ENCODE measurements around the gene NHP2. TPM values are rescaled to one million over a fixed set of nuclear protein-coding genes. Genes with fewer than 3 reads are reported as not detected.

NHP2 gene
- total and polyA plus RNA-seq, 2 experiments from 2014 or later: 232 to 270 TPM

GRCh38 chr5:178155065-178155464, 1.4 kb upstream of the NHP2 start:
- DNase-seq (ENCODE audit: low read depth in 1 of 2, low spot score in 1 of 2): no peak
- peaks cover 5% of the 10 kb centered on the region for H3K36me3 ChIP-seq
- no peak for TF ChIP-seq CTCF (IDR thresholded peaks at IDR 0.05; ENCODE audit: low read depth, low read length)
- H3K9me3 ChIP-seq (ENCODE audit: low read depth): no peaks in the 10 kb centered on the region
- H3K4me1 ChIP-seq (ENCODE audit: low read depth): no peaks in the 10 kb centered on the region
- H3K27me3 ChIP-seq: no peaks in the 10 kb centered on the region
- no peak overlapping the region for H3K27ac ChIP-seq
- H3K4me3 ChIP-seq: no peak overlapping the region

- DNase-seq (ENCODE audit: low read depth in 1 of 2, low spot score in 1 of 2): no peak
- H3K4me3 ChIP-seq: peak overlapping the region; percentile 50
- peak overlapping the region; percentile 31 for H3K27ac ChIP-seq
Observed at GRCh38 chr5:178152491-178153444, 917 bp downstream of the NHP2 start.

GRCh38 chr5:178150977-178151734, 2.5 kb downstream of the NHP2 start:
- H3K36me3 ChIP-seq: peaks cover 37% of the 10 kb centered on the region
- H3K27ac ChIP-seq: no peak overlapping the region
- no peaks in the 10 kb centered on the region for H3K9me3 ChIP-seq (ENCODE audit: low read depth)
- H3K4me1 ChIP-seq (ENCODE audit: low read depth): no peaks in the 10 kb centered on the region
- no peaks in the 10 kb centered on the region for H3K27me3 ChIP-seq
- no peak for TF ChIP-seq CTCF (IDR thresholded peaks at IDR 0.05; ENCODE audit: low read depth, low read length)
- no peak overlapping the region for H3K4me3 ChIP-seq
- no peak for DNase-seq (ENCODE audit: low read depth in 1 of 2, low spot score in 1 of 2)

More at GRCh38 chr5:178152491-178153444, 917 bp downstream of the NHP2 start:
- H3K36me3 ChIP-seq: peaks cover 21% of the 10 kb centered on the region
- no peaks in the 10 kb centered on the region for H3K9me3 ChIP-seq (ENCODE audit: low read depth)
- H3K27me3 ChIP-seq: no peaks in the 10 kb centered on the region
- TF ChIP-seq CTCF (IDR thresholded peaks at IDR 0.05; ENCODE audit: low read depth, low read length): no peak
- no peaks in the 10 kb centered on the region for H3K4me1 ChIP-seq (ENCODE audit: low read depth)

- H3K27ac ChIP-seq: no peak overlapping the region
- no peak for TF ChIP-seq CTCF (IDR thresholded peaks at IDR 0.05; ENCODE audit: low read depth, low read length)
- H3K4me3 ChIP-seq: no peak overlapping the region
- DNase-seq (ENCODE audit: low read depth in 1 of 2, low spot score in 1 of 2): no peak
- no peaks in the 10 kb centered on the region for H3K9me3 ChIP-seq (ENCODE audit: low read depth)
- H3K27me3 ChIP-seq: no peaks in the 10 kb centered on the region
- no peaks in the 10 kb centered on the region for H3K4me1 ChIP-seq (ENCODE audit: low read depth)
- H3K36me3 ChIP-seq: peaks cover 41% of the 10 kb centered on the region
Observed at GRCh38 chr5:178149199-178149932, 4.3 kb downstream of the NHP2 start.

GRCh38 chr5:178147406-178147805, 6.3 kb downstream of the NHP2 start:
- no peaks in the 10 kb centered on the region for H3K4me1 ChIP-seq (ENCODE audit: low read depth)
- H3K27ac ChIP-seq: no peak overlapping the region
- no peaks in the 10 kb centered on the region for H3K27me3 ChIP-seq
- no peak overlapping the region for H3K4me3 ChIP-seq
- TF ChIP-seq CTCF (IDR thresholded peaks at IDR 0.05; ENCODE audit: low read depth, low read length): no peak
- H3K9me3 ChIP-seq (ENCODE audit: low read depth): no peaks in the 10 kb centered on the region
- DNase-seq (ENCODE audit: low read depth in 1 of 2, low spot score in 1 of 2): no peak
- peaks cover 47% of the 10 kb centered on the region for H3K36me3 ChIP-seq

Measured in cardiac muscle cell (in vitro differentiated cells and primary cell).